ENCODE data around the gene OGN. TPM values are rescaled to one million over a fixed set of nuclear protein-coding genes. Genes with fewer than 3 reads are reported as not detected.
A peak's percentile ranks its signal among the peaks of the same experiment; 100 is the strongest.

OGN gene
- total and polyA plus RNA-seq, 10 of the 15 experiments (the other 5 are each of a cell fraction or from before 2014, with no cell fraction given): 0.04 to 2.5 (median 0.15) TPM; not detected in 4

DNA sequence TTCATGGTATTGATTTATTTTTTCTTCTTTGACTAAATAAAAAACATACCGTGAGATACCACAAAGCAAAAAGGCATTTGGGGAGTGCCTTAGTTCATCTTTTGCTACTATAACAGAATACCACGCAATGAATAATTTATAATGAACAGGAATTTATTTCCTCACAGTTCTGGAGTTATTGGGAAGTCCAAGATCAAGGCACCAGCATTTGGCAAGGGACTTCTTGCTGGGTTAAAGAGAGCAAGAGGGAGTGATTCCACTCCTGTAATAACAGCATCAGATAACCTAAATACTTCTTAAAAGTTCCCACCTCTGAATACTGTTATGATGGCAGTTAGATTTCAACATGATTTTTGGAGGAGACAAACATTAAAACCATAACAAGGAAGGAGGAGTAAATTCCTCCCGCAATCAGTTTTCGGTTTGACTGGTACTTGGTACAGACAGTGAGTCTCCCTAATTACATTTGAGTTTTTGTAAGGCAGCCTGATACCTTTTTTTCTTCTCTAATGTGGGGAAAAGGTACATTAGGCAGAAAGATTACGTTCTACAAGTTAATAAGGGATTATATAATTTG lies 28.7 kb upstream of the OGN start:
- no peak for TF ChIP-seq USF2 (IDR thresholded peaks at IDR 0.05; ENCODE audit: borderline replicate concordance, low read depth, low read length)
- no peak for TF ChIP-seq EGR1 (IDR thresholded peaks at IDR 0.05; ENCODE audit: borderline replicate concordance in 1 of 2, low read depth in 2 of 2, low read length in 2 of 2)
- TF ChIP-seq ZNF217 (IDR thresholded peaks at IDR 0.05): no peak
- no peak for TF ChIP-seq RUNX3 (IDR thresholded peaks at IDR 0.05; ENCODE audit: low read length)
- TF ChIP-seq RBBP5 (conservative IDR thresholded peaks at IDR 0.05): no peak
- TF ChIP-seq NBN (IDR thresholded peaks at IDR 0.05): no peak
- TF ChIP-seq CREM (IDR thresholded peaks at IDR 0.05; ENCODE audit: low read depth): no peak
- TF ChIP-seq STAT3 (IDR thresholded peaks at IDR 0.05; ENCODE audit: low read depth, low read length): no peak
- no peak for TF ChIP-seq EED (IDR thresholded peaks at IDR 0.05; ENCODE audit: low read depth)
- TF ChIP-seq, protein P1, sequence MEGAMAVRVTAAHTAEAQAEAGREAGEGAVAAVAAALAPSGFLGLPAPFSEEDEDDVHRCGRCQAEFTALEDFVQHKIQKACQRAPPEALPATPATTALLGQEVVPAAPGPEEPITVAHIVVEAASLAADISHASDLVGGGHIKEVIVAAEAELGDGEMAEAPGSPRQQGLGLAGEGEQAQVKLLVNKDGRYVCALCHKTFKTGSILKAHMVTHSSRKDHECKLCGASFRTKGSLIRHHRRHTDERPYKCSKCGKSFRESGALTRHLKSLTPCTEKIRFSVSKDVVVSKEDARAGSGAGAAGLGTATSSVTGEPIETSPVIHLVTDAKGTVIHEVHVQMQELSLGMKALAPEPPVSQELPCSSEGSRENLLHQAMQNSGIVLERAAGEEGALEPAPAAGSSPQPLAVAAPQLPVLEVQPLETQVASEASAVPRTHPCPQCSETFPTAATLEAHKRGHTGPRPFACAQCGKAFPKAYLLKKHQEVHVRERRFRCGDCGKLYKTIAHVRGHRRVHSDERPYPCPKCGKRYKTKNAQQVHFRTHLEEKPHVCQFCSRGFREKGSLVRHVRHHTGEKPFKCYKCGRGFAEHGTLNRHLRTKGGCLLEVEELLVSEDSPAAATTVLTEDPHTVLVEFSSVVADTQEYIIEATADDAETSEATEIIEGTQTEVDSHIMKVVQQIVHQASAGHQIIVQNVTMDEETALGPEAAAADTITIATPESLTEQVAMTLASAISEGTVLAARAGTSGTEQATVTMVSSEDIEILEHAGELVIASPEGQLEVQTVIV (IDR thresholded peaks at IDR 0.05; ENCODE audit: borderline replicate concordance, partially characterized antibody): no peak
- TF ChIP-seq, protein P2, sequence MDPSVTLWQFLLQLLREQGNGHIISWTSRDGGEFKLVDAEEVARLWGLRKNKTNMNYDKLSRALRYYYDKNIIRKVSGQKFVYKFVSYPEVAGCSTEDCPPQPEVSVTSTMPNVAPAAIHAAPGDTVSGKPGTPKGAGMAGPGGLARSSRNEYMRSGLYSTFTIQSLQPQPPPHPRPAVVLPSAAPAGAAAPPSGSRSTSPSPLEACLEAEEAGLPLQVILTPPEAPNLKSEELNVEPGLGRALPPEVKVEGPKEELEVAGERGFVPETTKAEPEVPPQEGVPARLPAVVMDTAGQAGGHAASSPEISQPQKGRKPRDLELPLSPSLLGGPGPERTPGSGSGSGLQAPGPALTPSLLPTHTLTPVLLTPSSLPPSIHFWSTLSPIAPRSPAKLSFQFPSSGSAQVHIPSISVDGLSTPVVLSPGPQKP (IDR thresholded peaks at IDR 0.05; ENCODE audit: low read depth, low read length): no peak
- TF ChIP-seq CBX3 (IDR thresholded peaks at IDR 0.05; ENCODE audit: borderline replicate concordance, low read depth): no peak
- no peak for TF ChIP-seq PML (IDR thresholded peaks at IDR 0.05; ENCODE audit: low read length)
- no peak for TF ChIP-seq SMC3 (IDR thresholded peaks at IDR 0.05; ENCODE audit: borderline replicate concordance, low read length)
- TF ChIP-seq MAX (IDR thresholded peaks at IDR 0.05; ENCODE audit: low read depth, low read length): no peak
- CTCF ChIA-PET: no interaction called here
- BruUV-seq (replicated peaks): no TSS peak
- no peaks in the 10 kb centered on the region for H3K9me3 ChIP-seq (replicated peaks; ENCODE audit: control insufficient read depth, insufficient read depth, low read length)
- no peaks in the 10 kb centered on the region for H3K79me2 ChIP-seq (ENCODE audit: control insufficient read depth, insufficient read depth, low read length)
- FAIRE-seq: peak; percentile 18
- intact Hi-C loops (cut with micrococcal nuclease; ENCODE audit: unreplicated experiment): no loop called here
- SMC1A ChIA-PET (ENCODE audit: uncharacterized antibody, unreplicated experiment): no interaction called here
- ATAC-seq: no peak
- 97% methylated on average over 5 of the region's 5 CpGs for WGBS (ENCODE audit: insufficient coverage, insufficient replicate concordance, low lambda C conversion rate, missing lambda C conversion rate)
- no peak overlapping the region for H2AFZ ChIP-seq (ENCODE audit: control insufficient read depth, low read depth, low read length)
- H3K27ac ChIP-seq (ENCODE audit: control insufficient read depth, insufficient read depth): no peak overlapping the region
- POLR2A ChIA-PET: no interaction called here
- no peaks in the 10 kb centered on the region for H3K4me1 ChIP-seq (ENCODE audit: control insufficient read depth, insufficient read depth, low read length)
- in situ Hi-C loops (cut with MboI): no loop called here
- H3K4me3 ChIP-seq: no peak overlapping the region
- H3K36me3 ChIP-seq (ENCODE audit: control insufficient read depth in 2 of 2, insufficient read depth in 2 of 2, low read length in 1 of 2): no peaks in the 10 kb centered on the region
- RAD21 ChIA-PET (ENCODE audit: unreplicated experiment): no interaction called here
- H3K4me2 ChIP-seq (ENCODE audit: control insufficient read depth, insufficient read depth): no peak overlapping the region
- DNase-seq (ENCODE audit: low read depth, low spot score): no peak
- H4K20me1 ChIP-seq (ENCODE audit: control insufficient read depth, insufficient read depth): no peaks in the 10 kb centered on the region
- H3K9ac ChIP-seq (ENCODE audit: control insufficient read depth, insufficient read depth, low read length): no peak overlapping the region
- H3K27me3 ChIP-seq (replicated peaks in 1 of 2; ENCODE audit: control insufficient read depth in 2 of 2, insufficient read depth in 2 of 2, low read length in 1 of 2): no peaks in the 10 kb centered on the region

All from GM12878 (cell line).